HepG2 (cell line): Measurements from ENCODE around the gene NFS1. TPM values are rescaled to one million over a fixed set of nuclear protein-coding genes. Genes with fewer than 3 reads are reported as not detected.

Source experiments
- CBX1 ChIP-seq: IDR thresholded peaks from one replicate; pipeline ENCODE4 v1.6.1; 2016; ENCODE audit warnings: antibody characterized with exemption, low read depth
- GMEB1 ChIP-seq: sonication (generic); formaldehyde crosslinking; IDR thresholded peaks from 2 replicates; pipeline ENCODE4 v1.5.1; 2020; ENCODE audit warnings: missing genetic modification reagents, mild to moderate bottlenecking, borderline replicate concordance
- MATR3 ChIP-seq: sonication (generic); formaldehyde crosslinking; IDR thresholded peaks from 2 replicates; pipeline ENCODE4 v1.4.0; 2020; ENCODE audit warnings: missing genetic modification reagents
- NR1H2 ChIP-seq: sonication (generic); formaldehyde crosslinking; IDR thresholded peaks from 2 replicates; pipeline ENCODE4 v1.8.1; 2022; ENCODE audit warnings: low read depth, missing genetic modification reagents, borderline replicate concordance
- NR3C1 ChIP-seq: sonication (generic); formaldehyde crosslinking; IDR thresholded peaks from 2 replicates; pipeline ENCODE4 v1.4.0; 2020; ENCODE audit warnings: missing genetic modification reagents
- POLR2G ChIP-seq: fragments of 200-400 bp; formaldehyde crosslinking; IDR thresholded peaks from 2 replicates; pipeline ENCODE4 v1.6.1; 2018; ENCODE audit warnings: mild to moderate bottlenecking, low read depth, low read length, moderate library complexity
- PRMT3 ChIP-seq: sonication (generic); formaldehyde crosslinking; IDR thresholded peaks from 2 replicates; pipeline ENCODE4 v1.8.1; 2022; ENCODE audit warnings: low read depth, mild to moderate bottlenecking, moderate library complexity, missing genetic modification reagents, borderline replicate concordance
- SNAPC2 ChIP-seq: sonication (generic); formaldehyde crosslinking; IDR thresholded peaks from 2 replicates; pipeline ENCODE4 v1.8.1; 2022; ENCODE audit warnings: mild to moderate bottlenecking, missing genetic modification reagents
- TAF1 ChIP-seq: sonication (generic); formaldehyde crosslinking; IDR thresholded peaks from 2 replicates; pipeline ENCODE4 v1.4.0; 2020; ENCODE audit warnings: missing genetic modification reagents
- TCF12 ChIP-seq, 2 experiments: fragments of 450-650 bp in 1 of 2; sonication (generic) in 1 of 2; formaldehyde crosslinking in 1 of 2; IDR thresholded peaks; 2 replicates each; pipeline versions ENCODE4 v1.6.1 to v1.8.0; 2017 to 2022; ENCODE audit warnings: antibody characterized with exemption in 1 of 2, mild to moderate bottlenecking in 1 of 2, missing genetic modification reagents in 1 of 2, moderate library complexity in 1 of 2
- THRA ChIP-seq: sonication (generic); formaldehyde crosslinking; IDR thresholded peaks from 2 replicates; pipeline ENCODE4 v1.4.0; 2020; ENCODE audit warnings: missing genetic modification reagents, borderline replicate concordance
- ZC3H4 ChIP-seq: sonication (generic); formaldehyde crosslinking; IDR thresholded peaks from 2 replicates; pipeline ENCODE4 v1.4.0; 2020; ENCODE audit warnings: missing genetic modification reagents, borderline replicate concordance
- ZGPAT ChIP-seq: IDR thresholded peaks from 2 replicates; pipeline ENCODE4 v1.6.1; 2016; ENCODE audit warnings: mild to moderate bottlenecking
- ZKSCAN8 ChIP-seq: IDR thresholded peaks from 2 replicates; pipeline ENCODE4 v1.6.1; 2016; ENCODE audit warnings: borderline replicate concordance, missing genetic modification reagents, missing compliant biosample characterization
- ZNF337 ChIP-seq: sonication (generic); formaldehyde crosslinking; IDR thresholded peaks from 2 replicates; pipeline ENCODE4 v1.5.1; 2020; ENCODE audit warnings: missing genetic modification reagents, low read depth, mild to moderate bottlenecking, borderline replicate concordance
- ZNF484 ChIP-seq: sonication (generic); formaldehyde crosslinking; IDR thresholded peaks from 2 replicates; pipeline ENCODE4 v1.5.1; 2020; ENCODE audit warnings: mild to moderate bottlenecking, low read depth, missing genetic modification reagents, borderline replicate concordance
- polyA plus RNA-seq, 8 experiments: library from polyadenylated mRNA; depleted of rRNA in 3 of 8; stranded (reverse) in 7 of 8; unstranded in 1 of 8; fragments of >200 nt; fragmentation: Illumina TruSeq in 4 of 8; extraction: Trizol in 4 of 8; gene quantifications; 2 replicates each; pipeline versions ENCODE4 v1.2.1 to v1.2.3, GENCODE V29; 2011 to 2016; ENCODE audit warnings: low read depth in 4 of 8, missing spikeins in 1 of 8, mixed read lengths in 1 of 8; ENCODE audit not compliant: insufficient read depth in 1 of 8
- total RNA-seq, 5 experiments: library from RNA; depleted of rRNA; stranded (reverse); fragments of >200 nt; fragmentation: Illumina TruSeq; extraction: Trizol; gene quantifications; 2 replicates each; pipeline ENCODE4 v1.2.3, GENCODE V29; 2016; ENCODE audit warnings: low read depth in 1 of 5
- TF ChIP-seq, protein P1 (sequence below): sonication (generic); formaldehyde crosslinking; IDR thresholded peaks from 2 replicates; pipeline ENCODE4 v1.9.0; 2021; ENCODE audit warnings: mild to moderate bottlenecking, missing genetic modification reagents

Gene NFS1
- total and polyA plus RNA-seq, 2 of the 13 experiments (the other 11 are each of a cell fraction or from before 2014, with no cell fraction given): 65.9 to 88.1 TPM

DNA sequence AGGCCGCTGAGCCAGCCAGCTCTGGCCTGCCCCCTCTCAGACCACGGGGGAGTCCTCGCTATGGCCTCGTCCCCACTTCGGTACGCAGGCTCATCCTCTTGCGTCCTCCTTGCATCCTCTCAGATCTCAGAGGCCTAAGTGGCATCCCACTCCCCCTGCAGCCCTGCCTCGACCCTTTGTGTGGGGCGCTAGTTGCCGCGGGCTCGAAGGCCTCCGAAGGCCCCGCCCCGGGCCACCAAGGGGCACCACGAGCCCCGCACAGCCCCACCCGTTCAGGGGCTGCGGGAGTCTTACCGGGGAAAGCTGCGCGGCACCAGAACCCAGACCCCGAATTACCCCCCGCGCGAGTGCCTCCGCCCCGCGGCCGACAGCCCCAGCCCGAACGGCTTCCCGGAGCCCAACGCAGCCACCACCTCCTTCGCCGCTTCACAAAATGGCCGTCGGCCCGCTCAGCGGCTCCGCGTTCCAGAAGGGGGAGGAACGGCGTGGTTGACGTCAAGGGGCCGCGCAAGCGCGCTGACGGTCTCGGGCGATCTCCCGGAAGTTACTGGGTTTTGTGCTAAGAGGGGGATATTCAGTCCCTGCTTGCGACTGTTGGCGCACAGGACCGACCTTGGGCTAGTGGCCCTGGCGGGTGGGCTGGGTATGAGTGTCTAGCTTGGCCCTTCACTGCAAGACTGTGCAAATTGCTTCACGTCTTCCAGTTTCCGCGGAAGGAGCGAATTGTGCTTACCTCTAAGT lies 34.5 kb downstream of the NFS1 start, which contains the start of the genes CPNE1 and RBM12 (continued):
- TF ChIP-seq ZGPAT (CRISPR knock-in tag) (peak; percentile 99), ZNF337 (peak; percentile 67; the same call in 1 of the 2 replicates), ZC3H4 (CRISPR knock-in tag) (no peak), TCF12 (IDR thresholded peaks at IDR 0.05) (no peak), TCF12 (CRISPR knock-in tag; IDR thresholded peaks at IDR 0.05) (peak; percentile 22; the same call in 1 of the 2 replicates), NR3C1 (CRISPR knock-in tag) (no peak), CBX1 (peak; percentile 96), MATR3 (CRISPR knock-in tag) (no peak), GMEB1 (CRISPR knock-in tag) (peak; percentile 98), PRMT3 (CRISPR knock-in tag) (peak; percentile 98; the same call in 1 of the 2 replicates), THRA (CRISPR knock-in tag) (peak; percentile 86), NR1H2 (CRISPR knock-in tag) (0 out of 2 replicates have a peak, but pooled peaks have one; percentile 79), POLR2G (peak; percentile 99), TAF1 (CRISPR knock-in tag) (peak; percentile 99), ZNF484 (peak; percentile 63; the same call in 1 of the 2 replicates), SNAPC2 (CRISPR knock-in tag) (peak; percentile 87), ZKSCAN8 (CRISPR knock-in tag) (peak; percentile 84; the same call in 1 of the 2 replicates)
- TF ChIP-seq, protein P1, sequence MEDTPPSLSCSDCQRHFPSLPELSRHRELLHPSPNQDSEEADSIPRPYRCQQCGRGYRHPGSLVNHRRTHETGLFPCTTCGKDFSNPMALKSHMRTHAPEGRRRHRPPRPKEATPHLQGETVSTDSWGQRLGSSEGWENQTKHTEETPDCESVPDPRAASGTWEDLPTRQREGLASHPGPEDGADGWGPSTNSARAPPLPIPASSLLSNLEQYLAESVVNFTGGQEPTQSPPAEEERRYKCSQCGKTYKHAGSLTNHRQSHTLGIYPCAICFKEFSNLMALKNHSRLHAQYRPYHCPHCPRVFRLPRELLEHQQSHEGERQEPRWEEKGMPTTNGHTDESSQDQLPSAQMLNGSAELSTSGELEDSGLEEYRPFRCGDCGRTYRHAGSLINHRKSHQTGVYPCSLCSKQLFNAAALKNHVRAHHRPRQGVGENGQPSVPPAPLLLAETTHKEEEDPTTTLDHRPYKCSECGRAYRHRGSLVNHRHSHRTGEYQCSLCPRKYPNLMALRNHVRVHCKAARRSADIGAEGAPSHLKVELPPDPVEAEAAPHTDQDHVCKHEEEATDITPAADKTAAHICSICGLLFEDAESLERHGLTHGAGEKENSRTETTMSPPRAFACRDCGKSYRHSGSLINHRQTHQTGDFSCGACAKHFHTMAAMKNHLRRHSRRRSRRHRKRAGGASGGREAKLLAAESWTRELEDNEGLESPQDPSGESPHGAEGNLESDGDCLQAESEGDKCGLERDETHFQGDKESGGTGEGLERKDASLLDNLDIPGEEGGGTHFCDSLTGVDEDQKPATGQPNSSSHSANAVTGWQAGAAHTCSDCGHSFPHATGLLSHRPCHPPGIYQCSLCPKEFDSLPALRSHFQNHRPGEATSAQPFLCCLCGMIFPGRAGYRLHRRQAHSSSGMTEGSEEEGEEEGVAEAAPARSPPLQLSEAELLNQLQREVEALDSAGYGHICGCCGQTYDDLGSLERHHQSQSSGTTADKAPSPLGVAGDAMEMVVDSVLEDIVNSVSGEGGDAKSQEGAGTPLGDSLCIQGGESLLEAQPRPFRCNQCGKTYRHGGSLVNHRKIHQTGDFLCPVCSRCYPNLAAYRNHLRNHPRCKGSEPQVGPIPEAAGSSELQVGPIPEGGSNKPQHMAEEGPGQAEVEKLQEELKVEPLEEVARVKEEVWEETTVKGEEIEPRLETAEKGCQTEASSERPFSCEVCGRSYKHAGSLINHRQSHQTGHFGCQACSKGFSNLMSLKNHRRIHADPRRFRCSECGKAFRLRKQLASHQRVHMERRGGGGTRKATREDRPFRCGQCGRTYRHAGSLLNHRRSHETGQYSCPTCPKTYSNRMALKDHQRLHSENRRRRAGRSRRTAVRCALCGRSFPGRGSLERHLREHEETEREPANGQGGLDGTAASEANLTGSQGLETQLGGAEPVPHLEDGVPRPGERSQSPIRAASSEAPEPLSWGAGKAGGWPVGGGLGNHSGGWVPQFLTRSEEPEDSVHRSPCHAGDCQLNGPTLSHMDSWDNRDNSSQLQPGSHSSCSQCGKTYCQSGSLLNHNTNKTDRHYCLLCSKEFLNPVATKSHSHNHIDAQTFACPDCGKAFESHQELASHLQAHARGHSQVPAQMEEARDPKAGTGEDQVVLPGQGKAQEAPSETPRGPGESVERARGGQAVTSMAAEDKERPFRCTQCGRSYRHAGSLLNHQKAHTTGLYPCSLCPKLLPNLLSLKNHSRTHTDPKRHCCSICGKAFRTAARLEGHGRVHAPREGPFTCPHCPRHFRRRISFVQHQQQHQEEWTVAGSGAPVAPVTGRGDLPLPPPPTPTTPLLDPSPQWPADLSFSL: no peak
